ENCODE measurements around the gene TNKS2.

TNKS2 gene

DNA sequence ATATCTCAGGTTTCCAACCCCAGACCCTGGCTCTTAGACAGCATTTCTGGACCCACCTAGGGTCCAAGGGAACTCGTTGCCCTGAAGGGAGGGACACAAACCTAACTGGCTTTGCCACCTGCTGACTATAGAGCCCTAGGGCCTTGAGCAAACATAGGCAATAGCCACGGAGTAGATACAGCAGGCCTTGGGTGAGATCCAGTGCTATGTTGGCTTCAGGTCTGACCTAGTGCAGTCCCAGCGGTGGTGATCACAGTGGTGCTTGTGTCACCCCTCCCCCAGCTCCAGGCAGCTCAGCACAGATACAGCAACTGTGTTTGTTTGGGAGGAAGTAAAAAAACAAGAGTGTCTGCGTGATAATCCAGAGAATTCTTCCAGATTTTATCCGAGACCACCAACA, 9.7 kb upstream of the TNKS2 start:
- DNase-seq (ENCODE audit: low read depth in 2 of 2), result no peak
- TF ChIP-seq CTCF (IDR thresholded peaks at IDR 0.05; ENCODE audit: low read depth, low read length), result no peak

GRCh38 chr10:91796331-91797047, 1.7 kb upstream of the TNKS2 start:
- peak in 1 of 2 donors; percentile 4 for DNase-seq (ENCODE audit: low read depth in 2 of 2)
- no peak for TF ChIP-seq CTCF (IDR thresholded peaks at IDR 0.05; ENCODE audit: low read depth, low read length)

More for the DNA sequence above, 9.7 kb upstream of the TNKS2 start:
- H3K4me3 ChIP-seq (replicated peaks in 1 of 2; ENCODE audit: low read depth in 2 of 2, low read length in 2 of 2), result no peak overlapping the region

GRCh38 chr10:91797048-91797690, 1.1 kb upstream of the TNKS2 start:
- no peak for DNase-seq (ENCODE audit: low read depth in 2 of 2)
- peak overlapping the region in 1 of 2 donors; percentile 93 for H3K4me3 ChIP-seq (replicated peaks in 1 of 2; ENCODE audit: low read depth in 2 of 2, low read length in 2 of 2)
- TF ChIP-seq CTCF (IDR thresholded peaks at IDR 0.05; ENCODE audit: low read depth, low read length), result no peak

More at GRCh38 chr10:91796331-91797047, 1.7 kb upstream of the TNKS2 start:
- peak overlapping the region in 1 of 2 donors; percentile 50 for H3K4me3 ChIP-seq (replicated peaks in 1 of 2; ENCODE audit: low read depth in 2 of 2, low read length in 2 of 2)

GRCh38 chr10:91798649-91799611, 704 bp downstream of the TNKS2 start:
- peak overlapping the region; percentile 93 to 97 for H3K4me3 ChIP-seq (replicated peaks in 1 of 2; ENCODE audit: low read depth in 2 of 2, low read length in 2 of 2)
- peak; percentile 48 to 59 for DNase-seq (ENCODE audit: low read depth in 2 of 2)
- no peak for TF ChIP-seq CTCF (IDR thresholded peaks at IDR 0.05; ENCODE audit: low read depth, low read length)

- DNase-seq (ENCODE audit: low read depth in 2 of 2), result peak; percentile 4 to 47
- no peak for TF ChIP-seq CTCF (IDR thresholded peaks at IDR 0.05; ENCODE audit: low read depth, low read length)
- peak overlapping the region; percentile 93 to 97 for H3K4me3 ChIP-seq (replicated peaks in 1 of 2; ENCODE audit: low read depth in 2 of 2, low read length in 2 of 2)
These were observed 1.4 kb downstream of the TNKS2 start for GRCh38 chr10:91799612-91799975.

DNA sequence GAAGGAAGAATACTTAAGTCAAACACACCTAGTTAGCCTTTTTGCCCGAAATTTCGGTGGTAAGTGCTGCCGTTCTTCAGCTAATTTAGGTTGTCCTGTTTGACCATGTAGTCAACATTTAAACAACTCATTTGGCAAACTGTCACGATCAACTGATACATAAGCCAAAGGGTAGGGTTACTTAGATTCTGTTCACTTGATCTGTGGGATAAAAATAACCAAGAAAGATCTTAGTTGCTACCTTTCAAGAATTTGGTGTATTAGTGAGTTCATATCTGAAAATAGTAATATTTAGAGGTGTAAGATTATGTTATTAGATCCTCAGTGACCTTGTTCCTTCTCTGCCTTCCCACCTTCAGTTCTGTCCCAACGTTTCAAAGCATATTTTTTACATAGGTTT, 2.0 kb downstream of the TNKS2 start:
- TF ChIP-seq CTCF (IDR thresholded peaks at IDR 0.05; ENCODE audit: low read depth, low read length), result no peak
- no peak for DNase-seq (ENCODE audit: low read depth in 2 of 2)
- peak overlapping the region in 1 of 2 donors; percentile 93 for H3K4me3 ChIP-seq (replicated peaks in 1 of 2; ENCODE audit: low read depth in 2 of 2, low read length in 2 of 2)
